HepG2 (cell line): Measurements from ENCODE around the gene IFNAR1. TPM values are rescaled to one million over a fixed set of nuclear protein-coding genes. Genes with fewer than 3 reads are reported as not detected.

Source experiments
- ARNT2 ChIP-seq: sonication (generic); formaldehyde crosslinking; IDR thresholded peaks from 2 replicates; pipeline ENCODE4 v1.8.0; 2022; ENCODE audit warnings: mild to moderate bottlenecking, low read depth, missing genetic modification reagents, moderate library complexity
- KLF12 ChIP-seq: sonication (generic); formaldehyde crosslinking; IDR thresholded peaks from 2 replicates; pipeline ENCODE4 v1.4.0; 2020; ENCODE audit warnings: missing genetic modification reagents, borderline replicate concordance
- MEIS2 ChIP-seq: sonication (generic); formaldehyde crosslinking; IDR thresholded peaks from 2 replicates; pipeline ENCODE4 v1.9.0; 2021; ENCODE audit warnings: mild to moderate bottlenecking, missing genetic modification reagents
- MZF1 ChIP-seq: sonication (generic); formaldehyde crosslinking; IDR thresholded peaks from 2 replicates; pipeline ENCODE4 v1.8.1; 2023; ENCODE audit warnings: mild to moderate bottlenecking, missing genetic modification reagents, borderline replicate concordance
- PHF20 ChIP-seq: sonication (generic); formaldehyde crosslinking; IDR thresholded peaks from 2 replicates; pipeline ENCODE4 v1.5.0; 2020; ENCODE audit warnings: mild to moderate bottlenecking, missing genetic modification reagents
- SMAD1 ChIP-seq: sonication (generic); formaldehyde crosslinking; IDR thresholded peaks from 2 replicates; pipeline ENCODE4 v1.4.0; 2020; ENCODE audit warnings: missing genetic modification reagents, low read depth, mild to moderate bottlenecking, borderline replicate concordance
- ZFP37 ChIP-seq: sonication (generic); formaldehyde crosslinking; IDR thresholded peaks from 2 replicates; pipeline ENCODE4 v1.4.0; 2020; ENCODE audit warnings: missing genetic modification reagents, borderline replicate concordance
- ZNF232 ChIP-seq: sonication (generic); formaldehyde crosslinking; IDR thresholded peaks from 2 replicates; pipeline ENCODE4 v1.4.0; 2020; ENCODE audit warnings: missing genetic modification reagents, borderline replicate concordance
- ZNF782 ChIP-seq: sonication (generic); formaldehyde crosslinking; IDR thresholded peaks from 2 replicates; pipeline ENCODE4 v1.4.0; 2020; ENCODE audit warnings: missing genetic modification reagents, mild to moderate bottlenecking, borderline replicate concordance
- ZNF883 ChIP-seq: sonication (generic); formaldehyde crosslinking; IDR thresholded peaks from 2 replicates; pipeline ENCODE4 v1.5.1; 2020; ENCODE audit warnings: mild to moderate bottlenecking, missing genetic modification reagents; ENCODE audit errors: not compliant biosample characterization
- polyA plus RNA-seq, 8 experiments: library from polyadenylated mRNA; depleted of rRNA in 3 of 8; stranded (reverse) in 7 of 8; unstranded in 1 of 8; fragments of >200 nt; fragmentation: Illumina TruSeq in 4 of 8; extraction: Trizol in 4 of 8; gene quantifications; 2 replicates each; pipeline versions ENCODE4 v1.2.1 to v1.2.3, GENCODE V29; 2011 to 2016; ENCODE audit warnings: low read depth in 4 of 8, missing spikeins in 1 of 8, mixed read lengths in 1 of 8; ENCODE audit not compliant: insufficient read depth in 1 of 8
- total RNA-seq, 5 experiments: library from RNA; depleted of rRNA; stranded (reverse); fragments of >200 nt; fragmentation: Illumina TruSeq; extraction: Trizol; gene quantifications; 2 replicates each; pipeline ENCODE4 v1.2.3, GENCODE V29; 2016; ENCODE audit warnings: low read depth in 1 of 5
- TF ChIP-seq, protein P1 (sequence below), 2 experiments: fragments of 450-650 bp in 1 of 2; sonication (generic) in 1 of 2; formaldehyde crosslinking in 1 of 2; IDR thresholded peaks; 2 replicates each; pipeline versions ENCODE4 v1.6.1 to v1.8.0; 2016 to 2022; ENCODE audit warnings: antibody characterized with exemption in 1 of 2, mild to moderate bottlenecking in 1 of 2, missing genetic modification reagents in 1 of 2
- TF ChIP-seq, protein P2 (sequence below): sonication (generic); formaldehyde crosslinking; IDR thresholded peaks from 2 replicates; pipeline ENCODE4 v1.4.0; 2020; ENCODE audit warnings: missing genetic modification reagents
- TF ChIP-seq, protein P3 (sequence below): sonication (generic); formaldehyde crosslinking; IDR thresholded peaks from 2 replicates; pipeline ENCODE4 v1.4.0; 2020; ENCODE audit warnings: mild to moderate bottlenecking, missing genetic modification reagents, borderline replicate concordance

The IFNAR1 gene
- total and polyA plus RNA-seq, 2 of the 13 experiments (the other 11 are each of a cell fraction or from before 2014, with no cell fraction given): 6.7 to 9.3 TPM

DNA sequence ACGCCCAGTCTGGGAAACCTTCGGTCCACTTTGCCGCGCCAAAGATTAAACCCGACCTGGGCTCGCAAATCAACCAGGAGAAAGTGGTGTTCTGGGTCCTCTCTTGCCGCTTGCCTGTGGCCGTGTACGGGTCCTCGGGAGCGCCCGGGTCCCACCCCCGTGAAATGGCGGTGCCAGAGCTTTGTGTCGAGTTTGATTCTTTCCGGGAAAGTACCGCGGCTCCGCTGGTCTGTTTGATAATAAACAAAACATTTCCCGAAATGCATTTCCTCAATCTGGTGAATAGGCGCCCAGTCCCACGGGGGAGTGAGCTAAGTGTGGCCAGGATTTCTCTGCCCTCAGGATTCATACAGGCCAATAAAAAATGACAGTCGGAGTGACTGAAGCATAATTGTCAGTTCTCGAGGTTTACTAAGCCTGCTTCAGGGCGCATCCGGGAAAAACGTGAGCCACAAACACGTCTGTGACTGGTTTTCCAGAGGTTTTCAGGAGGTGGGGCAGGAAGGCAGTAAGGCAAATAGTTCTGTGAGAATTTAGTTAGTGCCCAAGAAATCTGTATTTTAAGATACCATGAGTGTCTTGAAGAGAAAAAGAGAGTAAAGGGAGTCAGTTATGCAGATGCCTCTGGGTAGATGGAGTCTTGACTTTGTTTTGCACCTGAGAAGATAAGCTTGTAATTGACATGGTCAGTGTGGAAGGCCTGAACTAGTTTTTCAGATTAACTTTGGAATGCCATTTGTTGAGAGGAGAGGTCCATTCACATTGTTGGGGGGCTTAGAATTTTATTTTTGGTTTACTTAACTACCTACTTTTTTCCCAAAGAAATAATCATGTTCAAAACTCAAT lies 675 bp downstream of the IFNAR1 start (continued):
- no peak; the same call in 1 of the 2 replicates for TF ChIP-seq MEIS2
- no peak for TF ChIP-seq SMAD1 (CRISPR knock-in tag)
- TF ChIP-seq ZNF232 (CRISPR knock-in tag): no peak
- no peak for TF ChIP-seq ARNT2 (CRISPR knock-in tag)
- TF ChIP-seq, protein P1, sequence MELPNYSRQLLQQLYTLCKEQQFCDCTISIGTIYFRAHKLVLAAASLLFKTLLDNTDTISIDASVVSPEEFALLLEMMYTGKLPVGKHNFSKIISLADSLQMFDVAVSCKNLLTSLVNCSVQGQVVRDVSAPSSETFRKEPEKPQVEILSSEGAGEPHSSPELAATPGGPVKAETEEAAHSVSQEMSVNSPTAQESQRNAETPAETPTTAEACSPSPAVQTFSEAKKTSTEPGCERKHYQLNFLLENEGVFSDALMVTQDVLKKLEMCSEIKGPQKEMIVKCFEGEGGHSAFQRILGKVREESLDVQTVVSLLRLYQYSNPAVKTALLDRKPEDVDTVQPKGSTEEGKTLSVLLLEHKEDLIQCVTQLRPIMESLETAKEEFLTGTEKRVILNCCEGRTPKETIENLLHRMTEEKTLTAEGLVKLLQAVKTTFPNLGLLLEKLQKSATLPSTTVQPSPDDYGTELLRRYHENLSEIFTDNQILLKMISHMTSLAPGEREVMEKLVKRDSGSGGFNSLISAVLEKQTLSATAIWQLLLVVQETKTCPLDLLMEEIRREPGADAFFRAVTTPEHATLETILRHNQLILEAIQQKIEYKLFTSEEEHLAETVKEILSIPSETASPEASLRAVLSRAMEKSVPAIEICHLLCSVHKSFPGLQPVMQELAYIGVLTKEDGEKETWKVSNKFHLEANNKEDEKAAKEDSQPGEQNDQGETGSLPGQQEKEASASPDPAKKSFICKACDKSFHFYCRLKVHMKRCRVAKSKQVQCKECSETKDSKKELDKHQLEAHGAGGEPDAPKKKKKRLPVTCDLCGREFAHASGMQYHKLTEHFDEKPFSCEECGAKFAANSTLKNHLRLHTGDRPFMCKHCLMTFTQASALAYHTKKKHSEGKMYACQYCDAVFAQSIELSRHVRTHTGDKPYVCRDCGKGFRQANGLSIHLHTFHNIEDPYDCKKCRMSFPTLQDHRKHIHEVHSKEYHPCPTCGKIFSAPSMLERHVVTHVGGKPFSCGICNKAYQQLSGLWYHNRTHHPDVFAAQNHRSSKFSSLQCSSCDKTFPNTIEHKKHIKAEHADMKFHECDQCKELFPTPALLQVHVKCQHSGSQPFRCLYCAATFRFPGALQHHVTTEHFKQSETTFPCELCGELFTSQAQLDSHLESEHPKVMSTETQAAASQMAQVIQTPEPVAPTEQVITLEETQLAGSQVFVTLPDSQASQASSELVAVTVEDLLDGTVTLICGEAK (IDR thresholded peaks at IDR 0.05): no peak
- TF ChIP-seq, protein P1 (CRISPR knock-in tag; IDR thresholded peaks at IDR 0.05): no peak
- TF ChIP-seq ZFP37: no peak
- 0 out of 2 replicates have a peak, but pooled peaks have one; percentile 22 for TF ChIP-seq KLF12
- no peak for TF ChIP-seq ZNF782
- no peak for TF ChIP-seq MZF1
- TF ChIP-seq PHF20 (CRISPR knock-in tag): no peak
- TF ChIP-seq, protein P2, sequence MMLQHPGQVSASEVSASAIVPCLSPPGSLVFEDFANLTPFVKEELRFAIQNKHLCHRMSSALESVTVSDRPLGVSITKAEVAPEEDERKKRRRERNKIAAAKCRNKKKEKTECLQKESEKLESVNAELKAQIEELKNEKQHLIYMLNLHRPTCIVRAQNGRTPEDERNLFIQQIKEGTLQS (CRISPR knock-in tag): no peak
- TF ChIP-seq ZNF883 (CRISPR knock-in tag): no peak
- TF ChIP-seq, protein P3, sequence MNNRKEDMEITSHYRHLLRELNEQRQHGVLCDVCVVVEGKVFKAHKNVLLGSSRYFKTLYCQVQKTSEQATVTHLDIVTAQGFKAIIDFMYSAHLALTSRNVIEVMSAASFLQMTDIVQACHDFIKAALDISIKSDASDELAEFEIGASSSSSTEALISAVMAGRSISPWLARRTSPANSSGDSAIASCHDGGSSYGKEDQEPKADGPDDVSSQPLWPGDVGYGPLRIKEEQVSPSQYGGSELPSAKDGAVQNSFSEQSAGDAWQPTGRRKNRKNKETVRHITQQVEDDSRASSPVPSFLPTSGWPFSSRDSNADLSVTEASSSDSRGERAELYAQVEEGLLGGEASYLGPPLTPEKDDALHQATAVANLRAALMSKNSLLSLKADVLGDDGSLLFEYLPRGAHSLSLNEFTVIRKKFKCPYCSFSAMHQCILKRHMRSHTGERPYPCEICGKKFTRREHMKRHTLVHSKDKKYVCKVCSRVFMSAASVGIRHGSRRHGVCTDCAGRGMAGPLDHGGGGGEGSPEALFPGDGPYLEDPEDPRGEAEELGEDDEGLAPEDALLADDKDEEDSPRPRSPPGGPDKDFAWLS (CRISPR knock-in tag): no peak
